ENCODE data around the gene ZFP69. TPM values are rescaled to one million over a fixed set of nuclear protein-coding genes. Genes with fewer than 3 reads are reported as not detected.

Gene ZFP69
- total RNA-seq, 2 donors from 2014 or later = 3.1 to 3.2 TPM

GRCh38 chr1:40539338-40539737 lies 62.2 kb downstream of the ZFP69 start:
- H3K4me3 ChIP-seq = no peak overlapping the region
- DNase-seq (ENCODE audit: low spot score) = no peak
- no peaks in the 10 kb centered on the region for H3K36me3 ChIP-seq
- TF ChIP-seq POLR2A (IDR thresholded peaks at IDR 0.05) = no peak
- TF ChIP-seq POLR2AphosphoS5 (IDR thresholded peaks at IDR 0.05) = no peak
- no peak for TF ChIP-seq CTCF (IDR thresholded peaks at IDR 0.05)
- H3K4me1 ChIP-seq (replicated peaks) = no peaks in the 10 kb centered on the region
- WGBS = 78% methylated on average over 7 of the region's 7 CpGs
- H3K9me3 ChIP-seq = no peaks in the 10 kb centered on the region
- intact Hi-C loops (cut with DNase I) = no loop called here
- H3K27me3 ChIP-seq (replicated peaks; ENCODE audit: insufficient read depth) = no peaks in the 10 kb centered on the region
- no peak overlapping the region for H3K27ac ChIP-seq

Other genes with a start within 250 kb of the ZFP69 start
- gene TMCO2, start 229.4 kb upstream of the ZFP69 start, total RNA-seq = 1 to 10 TPM in 1 of 2 donors, not detected in 1; 5.5 TPM
- gene ZMPSTE24, start 219.1 kb upstream of the ZFP69 start, total RNA-seq = 10 to 100 TPM; 32.8 to 57.7 TPM
- 10 to 100 TPM; 16.1 to 27.6 TPM for gene COL9A2, start 160.0 kb upstream of the ZFP69 start, total RNA-seq
- gene SMAP2, start 103.6 kb upstream of the ZFP69 start, total RNA-seq = 10 to 100 TPM; 22.0 to 39.6 TPM
- 1 to 10 TPM in 1 of 2 donors, under 1 TPM in 1; 0.46 to 2.9 TPM for gene ZFP69B, start 26.8 kb upstream of the ZFP69 start, total RNA-seq
- 1 to 10 TPM; 5.9 to 9.7 TPM for gene EXO5, start 31.5 kb downstream of the ZFP69 start, total RNA-seq
- gene ZNF684, start 54.3 kb downstream of the ZFP69 start, total RNA-seq = 1 to 10 TPM; 5.4 to 7.0 TPM
- gene RIMS3, start 188.4 kb downstream of the ZFP69 start, total RNA-seq = 10 to 100 TPM in 1 of 2 donors, 1 to 10 TPM in 1; 3.0 to 10.5 TPM
- gene NFYC, start 214.4 kb downstream of the ZFP69 start, total RNA-seq = 10 to 100 TPM; 54.9 to 93.8 TPM

Data from prostate gland (tissue), 2 donors.